Smooth muscle cell (in vitro differentiated cells): ENCODE data around the gene DCT. TPM values are rescaled to one million over a fixed set of nuclear protein-coding genes. Genes with fewer than 3 reads are reported as not detected.
"Not testable (repeated sequence)": the region's sequence is repeated elsewhere in the genome, so short reads cannot be mapped to it uniquely, and the experiment has no call there.

ENCODE experiments used
- DNase-seq: peaks from one replicate; lab custom pipeline; 2025; ENCODE audit not compliant: unreplicated experiment; lab: John Stamatoyannopoulos, UW
- H2AFZ ChIP-seq: fragments of 200-600 bp; sonication (generic); 2 replicates; pipeline ENCODE4 v1.6.0; 2016; ENCODE audit warnings: antibody characterized with exemption, low read depth, mild to moderate bottlenecking
- H3F3A ChIP-seq: fragments of 200-600 bp; sonication (generic); 2 replicates; pipeline ENCODE4 v1.6.0; 2017; ENCODE audit warnings: antibody characterized with exemption, low read depth
- H3K27ac ChIP-seq: fragments of 200-600 bp; sonication (generic); 2 replicates; pipeline ENCODE4 v1.5.1; 2016; ENCODE audit warnings: low read depth, mild to moderate bottlenecking
- H3K27me3 ChIP-seq: fragments of 200-600 bp; sonication (generic); 2 replicates; pipeline ENCODE4 v1.6.1; 2016; ENCODE audit warnings: low read depth, mild to moderate bottlenecking
- H3K36me3 ChIP-seq: fragments of 200-600 bp; sonication (generic); 2 replicates; pipeline ENCODE4 v1.5.1; 2016; ENCODE audit warnings: low read depth
- H3K4me1 ChIP-seq: fragments of 200-600 bp; sonication (generic); 2 replicates; pipeline ENCODE4 v1.5.1; 2016; ENCODE audit warnings: low read depth
- H3K4me2 ChIP-seq: fragments of 200-600 bp; sonication (generic); 2 replicates; pipeline ENCODE4 v1.6.0; 2016; ENCODE audit warnings: mild to moderate bottlenecking
- H3K4me3 ChIP-seq: fragments of 200-600 bp; sonication (generic); 2 replicates; pipeline ENCODE4 v1.5.1; 2016; ENCODE audit warnings: mild to moderate bottlenecking
- H3K79me2 ChIP-seq: fragments of 200-600 bp; sonication (generic); 2 replicates; pipeline ENCODE4 v1.6.0; 2016; ENCODE audit warnings: low read depth, mild to moderate bottlenecking
- H3K9ac ChIP-seq: fragments of 200-600 bp; sonication (generic); 2 replicates; pipeline ENCODE4 v1.6.0; 2016; ENCODE audit warnings: low read depth
- H3K9me3 ChIP-seq: fragments of 200-600 bp; sonication (generic); replicated peaks from 2 replicates; pipeline ENCODE4 v1.5.1; 2016; ENCODE audit warnings: low read depth
- H4K20me1 ChIP-seq: fragments of 200-600 bp; sonication (generic); 2 replicates; pipeline ENCODE4 v1.6.0; 2016; ENCODE audit warnings: low read depth
- CTCF ChIP-seq: fragments of 200-600 bp; sonication (generic); IDR thresholded peaks from 2 replicates; pipeline ENCODE4 v1.5.1; 2017; ENCODE audit warnings: borderline replicate concordance, mild to moderate bottlenecking, antibody characterized with exemption; ENCODE audit not compliant: insufficient read depth, poor library complexity, severe bottlenecking
- WGBS: methylation state at CpG from one replicate; pipeline ENCODE4 v1.1.7; 2016; ENCODE audit warnings: low lambda C conversion rate; 5-methylcytosine and 5-hydroxymethylcytosine counted together
- polyA plus RNA-seq: library from polyadenylated mRNA; unstranded; fragments of >200 nt; fragmentation: Nextera tagmentation; extraction: Ambion mirVana; gene quantifications from 2 replicates; pipeline ENCODE4 v1.2.1, GENCODE V29; 2016
- total RNA-seq: library from RNA; depleted of rRNA; stranded (reverse); fragments of >200 nt; gene quantifications from 2 replicates; pipeline ENCODE4 v1.2.3, GENCODE V29; 2014

The DCT gene
- total and polyA plus RNA-seq, 2 experiments from 2014 or later, result 0.09 to 0.10 TPM

DNA sequence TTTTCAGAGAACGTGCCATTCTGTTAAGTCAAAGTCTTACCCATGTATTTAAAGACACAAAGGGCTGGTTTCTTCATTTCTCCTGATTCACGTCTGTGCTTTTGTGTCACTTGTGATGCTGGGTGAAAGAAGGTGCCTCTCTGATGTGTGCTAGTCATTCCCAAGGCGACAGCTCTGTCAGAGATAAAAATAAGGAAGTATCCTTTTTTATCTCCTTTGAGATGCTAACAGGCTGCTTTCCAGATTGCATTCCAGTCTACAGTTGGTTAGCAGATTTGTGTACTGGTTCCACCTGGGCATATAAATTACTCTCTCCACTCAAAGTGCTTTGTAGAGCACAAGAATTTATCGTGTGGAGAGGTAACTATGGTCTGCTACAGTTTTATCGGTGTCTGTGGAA is 33.5 kb upstream of the DCT start:
- no peaks in the 10 kb centered on the region for H3K4me1 ChIP-seq
- DNase-seq, result no peak
- no peaks in the 10 kb centered on the region for H3K9me3 ChIP-seq
- H3K79me2 ChIP-seq, result no peaks in the 10 kb centered on the region
- no peaks in the 10 kb centered on the region for H3K27me3 ChIP-seq
- no peak overlapping the region for H3K4me2 ChIP-seq
- H3K27ac ChIP-seq, result no peak overlapping the region
- WGBS, result 82% methylated on average over 5 of the region's 5 CpGs
- no peaks in the 10 kb centered on the region for H3K36me3 ChIP-seq
- H4K20me1 ChIP-seq, result no peaks in the 10 kb centered on the region
- no peaks in the 10 kb centered on the region for H3F3A ChIP-seq
- no peak overlapping the region for H3K4me3 ChIP-seq
- no peak for TF ChIP-seq CTCF
- no peak overlapping the region for H3K9ac ChIP-seq
- H2AFZ ChIP-seq, result no peak overlapping the region

- no peak for DNase-seq
- Histone ChIP-seq H3K27ac (no peak overlapping the region), H3K36me3 (no peaks in the 10 kb centered on the region), H3K4me2 (no peak overlapping the region), H3K4me1 (no peaks in the 10 kb centered on the region), H3F3A (no peaks in the 10 kb centered on the region), H3K9ac (no peak overlapping the region), H3K4me3 (no peak overlapping the region), H3K27me3 (no peaks in the 10 kb centered on the region), H2AFZ (no peak overlapping the region), H4K20me1 (no peaks in the 10 kb centered on the region), H3K9me3 (no peaks in the 10 kb centered on the region), H3K79me2 (no peaks in the 10 kb centered on the region)
- TF ChIP-seq CTCF, result no peak
- WGBS, result 62% methylated on average over 1 of the region's 1 CpG
These were observed 26.2 kb upstream of the DCT start for GRCh38 chr13:94505730-94506129.

DNA sequence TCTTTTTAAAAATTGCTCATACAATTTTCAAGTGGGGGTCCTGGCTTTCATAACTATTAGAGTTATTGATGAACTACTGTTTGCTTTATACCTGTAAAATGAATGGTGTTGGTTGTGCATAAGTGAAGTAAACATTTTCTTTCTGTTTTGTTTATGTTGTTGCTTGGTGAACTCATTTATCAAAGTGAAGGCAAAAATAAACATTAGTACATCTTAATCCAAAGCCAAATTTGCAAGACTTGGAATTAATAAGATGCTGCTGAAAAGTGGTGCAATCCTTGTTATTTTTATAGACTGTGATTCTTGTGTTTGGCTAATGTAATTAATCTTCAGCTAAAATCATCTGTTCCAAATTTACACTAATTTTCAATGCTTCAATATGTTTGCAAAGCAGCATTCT is 24.4 kb upstream of the DCT start:
- H2AFZ ChIP-seq, result no peak overlapping the region
- DNase-seq, result no peak

GRCh38 chr13:94498831-94499230 is 19.3 kb upstream of the DCT start:
- DNase-seq, H3K4me2 ChIP-seq, H3K4me1 ChIP-seq, H3K9me3 ChIP-seq, H2AFZ ChIP-seq, H3K9ac ChIP-seq, H3K36me3 ChIP-seq, H3K79me2 ChIP-seq, H3K4me3 ChIP-seq, H3K27ac ChIP-seq, H3K27me3 ChIP-seq, H4K20me1 ChIP-seq, H3F3A ChIP-seq: not testable (repeated sequence)
- 91% methylated on average over 4 of the region's 4 CpGs for WGBS

More for the DNA sequence above, 24.4 kb upstream of the DCT start:
- Histone ChIP-seq H3K4me2 (no peak overlapping the region), H3F3A (no peaks in the 10 kb centered on the region), H3K27me3 (no peaks in the 10 kb centered on the region), H3K36me3 (no peaks in the 10 kb centered on the region), H3K4me1 (no peaks in the 10 kb centered on the region), H4K20me1 (no peaks in the 10 kb centered on the region), H3K4me3 (no peak overlapping the region), H3K9me3 (no peaks in the 10 kb centered on the region), H3K9ac (no peak overlapping the region), H3K27ac (no peak overlapping the region), H3K79me2 (no peaks in the 10 kb centered on the region)
- TF ChIP-seq CTCF, result no peak
